GM18519 (cell line): ENCODE data around the gene PDE5A.

Experiments used
- ATAC-seq: cut with Tn5 transposase; IDR thresholded peaks from one replicate; pipeline ENCODE4 v1.9.1; 2021; ENCODE audit warnings: mild to moderate bottlenecking, moderate library complexity; ENCODE audit not compliant: unreplicated experiment, low FRiP score

The PDE5A gene

GRCh38 chr4:119525771-119526712 is 102.6 kb downstream of the PDE5A start:
- no peak for ATAC-seq

- ATAC-seq: no peak
Observed at GRCh38 chr4:119525005-119525749, 103.4 kb downstream of the PDE5A start.

DNA sequence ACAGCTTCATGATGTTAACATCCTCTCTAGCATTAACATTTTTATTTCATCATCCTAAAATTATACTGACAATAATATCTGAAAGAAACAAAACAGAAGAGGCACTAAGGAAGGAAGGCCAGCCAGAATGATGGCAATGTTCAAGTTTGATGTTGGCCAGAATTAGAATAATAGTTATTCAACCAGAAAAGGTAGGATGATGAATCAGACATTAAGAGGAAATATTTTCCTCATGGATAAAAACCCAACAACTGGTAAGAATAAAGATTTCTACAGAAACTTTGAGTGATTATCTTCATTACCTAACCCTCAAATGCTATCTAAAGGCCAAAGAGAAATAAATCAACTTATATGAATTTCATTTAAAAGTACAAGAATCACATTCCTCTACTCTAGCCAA is 105.2 kb downstream of the PDE5A start:
- ATAC-seq: no peak

DNA sequence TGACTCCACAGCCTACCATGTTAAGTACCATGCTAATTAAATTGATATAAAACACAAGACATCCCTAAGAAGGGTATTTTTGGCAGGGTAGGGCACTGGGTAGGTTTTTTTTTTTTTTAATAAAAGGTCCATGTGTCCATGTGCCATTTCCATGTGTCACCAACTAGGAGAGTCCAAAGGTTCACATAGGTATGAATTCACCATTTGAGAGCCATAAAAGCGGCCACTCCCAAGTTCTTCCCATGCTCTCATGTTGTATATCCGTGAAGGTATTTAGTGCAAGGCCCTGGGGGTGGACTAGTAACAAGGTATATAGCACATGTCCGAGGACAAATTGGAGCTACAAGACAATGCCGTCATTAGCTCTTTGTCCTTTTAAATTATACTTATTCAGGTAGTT is 107.3 kb downstream of the PDE5A start:
- no peak for ATAC-seq

DNA sequence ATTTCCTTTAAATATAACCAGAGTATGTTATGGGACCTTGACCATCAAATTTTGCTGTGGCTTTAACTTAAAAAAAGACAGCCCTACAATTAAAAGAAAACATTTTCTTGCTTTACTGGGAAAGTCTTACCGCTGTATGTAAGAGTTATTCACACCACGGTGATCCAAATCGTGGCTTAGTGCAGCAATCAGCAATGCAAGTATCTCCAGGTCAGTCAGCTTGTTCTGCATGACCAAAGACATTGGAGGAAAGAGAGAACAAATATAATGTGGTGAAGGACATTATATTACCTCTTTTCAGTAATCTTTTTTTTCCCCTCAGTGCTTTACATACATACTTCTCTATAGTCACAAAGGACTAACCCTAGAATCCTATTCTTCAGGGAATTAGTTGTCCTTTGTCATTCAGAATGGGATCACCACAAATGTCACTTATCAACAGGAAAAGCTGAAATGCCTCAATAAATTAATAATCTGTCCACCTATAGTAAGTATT is 109.6 kb downstream of the PDE5A start:
- no peak for ATAC-seq

DNA sequence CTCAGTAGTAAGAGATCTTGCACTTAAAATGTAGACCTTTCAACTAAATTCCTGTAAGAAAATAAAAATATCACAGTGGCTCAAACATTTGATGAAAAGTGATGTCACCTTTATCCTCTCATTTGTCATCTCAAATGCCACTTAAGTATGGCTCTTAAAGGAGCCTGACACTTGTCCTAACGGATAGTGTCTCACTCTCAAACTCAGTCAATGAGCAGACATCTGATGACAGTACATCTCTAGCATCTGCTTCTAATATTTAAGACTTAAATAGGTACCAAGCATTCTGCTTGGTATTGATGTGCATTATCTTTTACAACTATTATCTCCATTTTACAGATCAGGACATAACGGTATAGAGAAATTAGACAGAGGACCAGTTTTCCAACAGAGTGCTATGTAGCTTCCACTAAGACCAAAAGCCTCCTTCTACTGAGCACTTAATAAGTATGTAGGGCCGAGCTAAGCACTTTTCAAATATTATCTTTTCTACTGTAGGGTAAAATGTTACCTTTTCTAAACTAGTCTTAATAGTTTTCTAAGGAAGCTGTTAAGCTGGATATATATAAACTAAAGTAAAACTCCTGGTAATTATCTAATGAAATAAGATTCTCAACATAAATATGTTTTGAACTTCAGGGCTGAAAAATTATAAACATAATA is 110.2 kb downstream of the PDE5A start:
- ATAC-seq: no peak

DNA sequence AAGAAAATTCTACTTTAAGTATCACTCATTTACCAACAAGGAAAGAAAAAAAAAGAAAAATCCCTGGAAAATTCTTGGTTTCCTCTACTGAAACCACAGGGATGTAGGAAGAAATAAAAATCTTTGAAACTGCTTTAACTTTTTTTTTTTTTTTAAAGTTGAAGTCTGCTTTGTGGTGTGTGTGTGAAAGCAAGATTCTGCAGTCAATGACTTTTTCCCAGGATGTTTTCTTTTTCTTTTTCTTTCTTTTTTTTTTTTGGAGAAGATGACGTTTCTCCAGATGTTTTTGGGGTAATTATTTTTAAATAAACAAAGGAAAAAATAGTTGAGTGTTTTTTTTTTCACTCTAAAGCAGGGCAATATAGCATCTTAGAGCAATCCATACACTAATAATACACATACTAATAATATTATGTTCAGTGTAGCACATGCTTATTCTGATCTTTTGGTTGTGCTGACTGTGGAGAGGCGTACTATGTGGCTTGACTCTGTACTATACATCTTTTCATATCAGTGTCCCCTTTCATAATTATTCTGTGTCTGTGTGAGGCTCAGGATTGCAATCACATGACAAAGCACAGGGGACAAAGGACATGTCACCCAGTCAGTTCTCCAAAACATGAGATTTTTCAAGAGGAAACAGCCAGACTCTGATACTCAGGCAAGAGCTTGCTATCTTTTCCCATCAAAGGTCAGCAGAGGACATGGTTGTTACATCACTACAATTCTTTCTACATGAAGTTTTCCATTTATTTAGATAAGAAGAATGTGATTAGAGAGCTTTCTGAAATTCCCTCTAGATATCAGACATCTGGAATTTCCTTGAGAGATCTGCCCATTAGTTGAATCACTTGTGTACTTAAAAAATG is 111.0 kb downstream of the PDE5A start:
- no peak for ATAC-seq

- ATAC-seq: no peak
Observed at GRCh38 chr4:119512398-119512797, 116.2 kb downstream of the PDE5A start.

GRCh38 chr4:119510395-119511149 is 118.0 kb downstream of the PDE5A start:
- no peak for ATAC-seq

- no peak for ATAC-seq
Observed at GRCh38 chr4:119508281-119508680, 120.3 kb downstream of the PDE5A start.

- no peak for ATAC-seq
Observed at GRCh38 chr4:119506806-119507205, 121.8 kb downstream of the PDE5A start.

- ATAC-seq: no peak
Observed at GRCh38 chr4:119504616-119505015, 124.0 kb downstream of the PDE5A start.

DNA sequence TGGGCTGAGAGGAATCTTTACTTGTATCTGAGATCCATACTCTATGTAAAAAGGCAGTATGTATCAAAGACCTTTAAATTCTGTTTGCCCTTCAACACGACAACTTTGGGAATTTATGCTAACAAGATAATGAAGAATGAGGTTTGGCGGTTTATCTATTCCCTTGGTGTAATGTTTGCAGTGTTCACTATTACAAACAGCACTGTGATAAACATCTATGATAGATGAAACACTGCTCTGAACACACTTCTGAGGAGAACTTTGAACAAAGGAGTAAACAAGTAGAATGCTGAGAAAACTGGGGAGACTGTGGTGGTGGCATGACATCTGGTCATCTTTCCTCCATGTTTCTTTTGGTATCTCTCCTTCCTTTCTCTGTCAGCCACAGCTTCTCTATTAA is 126.9 kb downstream of the PDE5A start:
- no peak for ATAC-seq

DNA sequence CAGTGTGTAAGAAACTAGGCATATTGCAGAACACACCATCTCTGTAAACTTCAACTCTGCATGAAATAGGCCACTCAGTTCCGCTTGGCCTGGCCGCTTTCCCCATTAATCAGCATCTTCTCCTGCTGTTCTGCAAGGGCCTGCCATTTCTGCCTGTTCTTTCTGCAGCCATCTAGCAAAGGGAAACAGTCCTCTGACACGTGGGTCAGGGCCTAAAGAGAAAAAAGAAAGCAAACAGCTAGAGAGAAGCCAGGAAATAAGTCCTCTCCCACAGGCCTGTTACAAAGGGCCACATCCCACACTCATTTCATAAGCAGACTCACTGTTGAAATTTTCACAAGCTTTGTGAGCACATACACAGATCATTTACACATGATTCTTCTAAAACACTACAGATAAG is 130.1 kb downstream of the PDE5A start:
- no peak for ATAC-seq

DNA sequence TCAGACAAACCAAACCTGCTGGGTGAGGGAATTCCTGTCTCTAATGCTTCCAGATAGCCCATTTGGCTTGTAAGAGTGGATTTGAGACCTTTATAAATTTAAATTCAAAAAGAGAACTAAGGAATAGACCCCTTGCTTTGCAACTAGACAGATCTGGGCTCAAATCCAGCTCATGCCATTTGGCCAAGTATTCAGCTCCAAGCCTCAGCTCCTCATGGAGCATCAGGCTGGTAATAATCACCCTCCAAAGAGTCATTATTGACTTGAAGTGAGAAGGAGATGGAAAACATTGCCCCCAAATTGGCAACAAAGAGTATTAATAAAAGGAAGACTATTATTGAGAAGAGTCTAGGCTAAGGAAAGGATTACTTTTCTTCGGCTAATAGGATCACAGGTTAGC is 134.7 kb downstream of the PDE5A start:
- no peak for ATAC-seq

DNA sequence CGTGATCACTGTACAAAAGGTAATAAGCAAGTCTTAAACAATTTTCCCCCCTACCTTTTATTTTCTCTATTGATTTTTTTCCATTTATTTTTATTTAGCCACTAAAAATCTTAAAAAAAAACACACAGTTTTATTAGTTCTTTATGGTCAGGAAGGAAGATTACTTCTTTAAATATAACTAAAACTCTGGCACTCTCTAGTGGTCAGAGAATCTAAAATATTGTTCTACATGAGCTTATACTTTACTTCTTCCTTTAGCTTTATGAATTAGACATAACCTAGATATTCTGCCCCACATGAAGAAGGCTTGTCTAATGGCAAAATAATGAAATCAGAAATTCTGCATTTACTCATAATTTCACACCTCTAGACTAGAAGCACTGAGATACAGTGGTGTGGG is 135.2 kb downstream of the PDE5A start:
- ATAC-seq: no peak

- ATAC-seq: peak; percentile 48
Observed at GRCh38 chr4:119490335-119490734, 138.3 kb downstream of the PDE5A start.

- no peak for ATAC-seq
Observed at GRCh38 chr4:119489305-119489704, 139.3 kb downstream of the PDE5A start.

GRCh38 chr4:119480331-119480730 is 148.3 kb downstream of the PDE5A start:
- ATAC-seq: no peak
